BE2C (cell line): ENCODE data around the gene DIO2. TPM values are rescaled to one million over a fixed set of nuclear protein-coding genes. Genes with fewer than 3 reads are reported as not detected.

Experiments
- DNase-seq: peaks from one replicate; pipeline ENCODE4 v3.0.0-alpha.2; 2020
- H3K27me3 ChIP-seq: fragments of 250-450 bp; sonication (Bioruptor Pico); 2 replicates; pipeline ENCODE4 v1.5.1; 2020; ENCODE audit warnings: mild to moderate bottlenecking
- H3K36me3 ChIP-seq: fragments of 250-450 bp; sonication (Bioruptor Pico); 2 replicates; pipeline ENCODE4 v1.5.1; 2020; ENCODE audit warnings: mild to moderate bottlenecking
- H3K4me1 ChIP-seq: fragments of 250-450 bp; sonication (Bioruptor Pico); 2 replicates; pipeline ENCODE4 v1.5.1; 2020
- H3K4me3 ChIP-seq: 2 replicates; pipeline ENCODE4 v1.5.1; 2011; ENCODE audit warnings: low read depth, low read length
- H3K9me3 ChIP-seq: fragments of 250-450 bp; sonication (Bioruptor Pico); 2 replicates; pipeline ENCODE4 v1.5.1; 2020
- CTCF ChIP-seq: IDR thresholded peaks from 2 replicates; pipeline ENCODE4 v1.5.1; 2012; ENCODE audit warnings: mild to moderate bottlenecking, low read depth, low read length
- polyA plus RNA-seq: library from polyadenylated mRNA; unstranded; fragments of >200 nt; gene quantifications from one replicate; pipeline ENCODE4 v1.2.1, GENCODE V29; 2012; ENCODE audit warnings: low read depth, missing spikeins; ENCODE audit not compliant: insufficient read length, insufficient read depth

Gene DIO2
- not detected for polyA plus RNA-seq

DNA sequence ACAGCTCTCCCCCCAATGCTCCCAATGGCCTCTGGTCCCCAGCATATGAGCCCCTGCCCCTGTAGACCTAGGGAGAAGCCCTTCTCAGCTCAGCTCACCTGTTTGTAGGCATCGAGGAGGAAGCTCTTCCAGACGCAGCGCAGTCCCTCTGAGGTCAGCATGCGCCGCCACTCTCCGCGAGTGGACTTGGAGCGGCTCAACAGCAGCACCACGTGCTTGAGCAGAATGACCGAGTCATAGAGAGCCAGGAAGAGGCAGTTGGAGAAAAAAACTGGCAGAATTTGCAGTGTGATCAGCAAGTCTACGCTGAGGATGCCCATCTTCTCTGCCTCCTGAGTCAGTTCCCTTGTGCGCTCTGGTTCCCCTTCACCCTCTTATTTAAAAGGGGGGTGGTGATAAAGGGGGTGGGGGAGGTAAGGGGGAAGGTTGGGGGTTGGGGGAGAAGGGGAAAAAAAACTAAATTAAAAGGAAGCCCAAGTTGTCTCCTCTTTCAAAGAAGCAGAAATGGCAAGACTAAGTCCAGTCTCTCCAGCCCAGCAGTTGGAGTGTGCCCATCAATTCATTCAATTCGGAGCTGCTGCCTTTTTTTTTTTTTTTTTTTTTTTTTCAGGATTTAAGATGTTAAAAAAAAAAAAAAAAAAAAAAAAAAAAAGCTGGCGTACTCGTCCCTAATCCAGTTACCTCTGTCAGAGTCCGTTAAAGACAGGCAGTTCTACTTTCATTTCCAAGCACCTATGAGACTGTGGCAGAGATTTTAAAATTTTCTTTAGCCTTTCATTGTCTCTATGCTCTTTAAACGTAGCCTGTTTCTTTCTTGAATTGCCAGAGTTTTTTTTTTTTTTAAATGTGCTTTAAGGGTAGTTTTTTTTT is at the start of gene DIO2:
Gene DIO2 (minus strand): TSS at position 352 of the 870 bp plus-strand sequence. CDS start 32 bp downstream, at position 320.
- H3K36me3 ChIP-seq = no peaks in the 10 kb centered on the region
- TF ChIP-seq CTCF = no peak
- 0 out of 2 replicates have a peak within 1 kb of the TSS, but pooled peaks have one; percentile 2 for H3K4me3 ChIP-seq
- DNase-seq = no peak
- no peaks in the 10 kb centered on the region for H3K4me1 ChIP-seq
- no peaks in the 10 kb centered on the region; the same call in 1 of the 2 replicates for H3K27me3 ChIP-seq
- no peaks in the 10 kb centered on the region for H3K9me3 ChIP-seq

DNA sequence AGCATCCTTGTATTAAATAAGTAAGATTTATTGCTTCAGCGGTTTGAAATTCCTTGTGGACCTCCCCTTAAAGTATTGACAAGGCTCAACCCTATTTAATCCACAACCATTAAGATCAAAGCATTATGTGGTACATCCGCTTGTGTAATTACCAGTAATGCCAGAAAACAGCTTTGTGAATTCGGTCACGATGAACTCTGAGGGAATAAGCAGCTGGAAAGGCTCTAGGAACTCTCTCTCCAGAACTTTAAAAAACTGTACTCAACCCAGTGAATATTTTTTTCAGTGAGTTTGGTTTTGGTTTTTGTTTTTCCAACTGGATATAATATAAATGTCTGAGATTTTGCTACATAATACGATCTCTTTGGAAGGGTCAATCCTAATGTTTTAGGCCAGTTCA is 49.3 kb upstream of the DIO2 start:
- H3K9me3 ChIP-seq = no peaks in the 10 kb centered on the region
- no peaks in the 10 kb centered on the region for H3K4me1 ChIP-seq
- no peaks in the 10 kb centered on the region for H3K36me3 ChIP-seq
- TF ChIP-seq CTCF = no peak
- no peak for DNase-seq
- no peak overlapping the region for H3K4me3 ChIP-seq
- H3K27me3 ChIP-seq = no peaks in the 10 kb centered on the region

DNA sequence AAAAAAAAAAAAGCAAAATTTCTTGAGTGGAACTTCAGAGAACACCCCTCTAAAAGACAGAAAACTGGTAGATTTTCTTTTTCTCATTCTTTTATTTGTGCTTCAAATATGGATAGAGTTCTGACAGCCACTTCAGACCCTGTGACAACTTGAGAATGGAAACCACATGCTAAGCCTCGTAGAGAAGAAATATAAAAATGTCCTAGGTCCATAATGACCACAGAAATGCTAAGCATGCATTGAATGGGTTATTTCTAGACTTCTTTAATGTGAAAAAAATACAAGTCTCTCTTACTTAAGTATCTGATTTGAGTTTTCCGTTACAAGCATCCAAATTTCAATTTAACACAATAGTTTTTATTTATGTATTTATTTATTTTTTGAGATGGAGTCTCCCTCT is 28.3 kb upstream of the DIO2 start:
- H3K36me3 ChIP-seq = no peaks in the 10 kb centered on the region

DNA sequence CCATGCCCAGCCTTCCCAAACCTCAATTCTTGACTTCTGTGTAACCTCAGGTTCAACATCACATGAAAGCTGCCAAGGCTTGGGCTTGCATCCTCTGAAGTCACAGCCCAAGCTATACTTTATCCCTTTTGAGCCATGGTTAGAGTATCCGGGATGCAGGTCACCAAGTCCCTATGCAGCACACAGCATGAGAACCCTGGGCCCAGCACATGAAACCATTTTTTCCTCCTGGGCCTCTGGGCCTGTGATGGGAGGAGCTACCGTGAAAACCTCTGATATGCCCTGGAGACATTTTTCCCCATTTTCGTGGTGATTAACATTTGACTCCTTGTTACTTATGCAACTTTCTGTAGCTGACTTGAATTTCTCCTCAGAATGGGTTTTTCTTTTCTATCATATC is 25.8 kb upstream of the DIO2 start:
- Histone ChIP-seq H3K9me3 (no peaks in the 10 kb centered on the region), H3K36me3 (no peaks in the 10 kb centered on the region), H3K27me3 (no peaks in the 10 kb centered on the region), H3K4me1 (no peaks in the 10 kb centered on the region), H3K4me3 (no peak overlapping the region)
- no peak for DNase-seq
- no peak for TF ChIP-seq CTCF

More for the DNA sequence above, 28.3 kb upstream of the DIO2 start:
- TF ChIP-seq CTCF = no peak
- H3K4me1 ChIP-seq = no peaks in the 10 kb centered on the region
- no peak for DNase-seq
- H3K27me3 ChIP-seq = no peaks in the 10 kb centered on the region
- no peaks in the 10 kb centered on the region for H3K9me3 ChIP-seq
- H3K4me3 ChIP-seq = no peak overlapping the region

DNA sequence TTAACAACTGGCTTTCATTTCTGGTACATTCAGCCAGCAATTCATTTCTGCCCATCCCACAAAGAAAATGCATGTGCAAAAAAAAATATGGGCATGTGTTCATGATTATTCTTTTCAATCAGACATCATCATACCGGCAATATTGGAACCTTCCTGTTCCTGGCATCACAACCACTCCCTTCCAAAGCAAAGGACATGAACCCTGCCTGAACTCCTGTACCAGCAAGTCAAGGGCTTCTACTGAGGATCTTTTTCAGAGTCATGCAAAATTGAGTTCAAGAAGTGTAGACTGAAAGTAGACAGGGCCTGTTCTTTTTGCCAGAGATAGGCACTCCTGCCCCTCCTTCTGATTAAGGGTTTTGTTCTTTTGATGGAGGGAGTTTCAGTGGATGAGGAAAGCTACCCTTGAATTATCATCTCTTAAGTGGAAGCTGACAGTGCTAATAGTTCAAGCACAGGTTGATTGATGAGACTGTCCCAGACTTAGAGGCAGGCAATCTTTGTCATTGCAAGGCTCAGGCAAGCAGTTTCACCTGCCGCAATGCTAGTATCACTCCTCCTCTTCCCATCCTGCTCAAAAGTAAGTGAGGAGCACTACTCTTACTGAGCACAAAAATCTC is 22.3 kb upstream of the DIO2 start:
- H3K36me3 ChIP-seq = no peaks in the 10 kb centered on the region
- H3K4me3 ChIP-seq = no peak overlapping the region
- no peak for TF ChIP-seq CTCF
- H3K9me3 ChIP-seq = no peaks in the 10 kb centered on the region
- no peaks in the 10 kb centered on the region for H3K4me1 ChIP-seq
- H3K27me3 ChIP-seq = no peaks in the 10 kb centered on the region
- no peak for DNase-seq

DNA sequence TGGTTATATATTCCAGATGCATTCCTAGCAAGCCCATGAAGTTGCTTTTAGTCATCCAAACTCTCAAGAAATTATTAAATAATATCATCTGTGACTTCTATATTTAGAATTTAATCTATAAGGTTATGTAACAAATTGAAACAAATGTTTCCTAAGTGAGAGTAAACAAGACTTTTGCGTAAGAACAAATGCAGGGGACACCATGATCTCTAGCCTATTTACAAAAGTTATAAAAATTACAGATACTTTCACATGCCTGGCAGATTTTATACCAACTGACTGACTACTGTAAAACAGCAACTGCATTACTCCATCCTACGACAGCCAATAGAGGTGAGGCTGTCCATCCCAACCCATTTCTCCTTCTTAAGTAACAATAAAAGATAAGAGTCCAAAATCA is 20.4 kb upstream of the DIO2 start:
- H3K4me1 ChIP-seq = no peaks in the 10 kb centered on the region
- H3K36me3 ChIP-seq = no peaks in the 10 kb centered on the region
- H3K9me3 ChIP-seq = no peaks in the 10 kb centered on the region
- no peak overlapping the region for H3K4me3 ChIP-seq
- no peak for DNase-seq
- no peaks in the 10 kb centered on the region for H3K27me3 ChIP-seq
- TF ChIP-seq CTCF = no peak
